ENCODE measurements around the gene MXRA8.

The MXRA8 gene

DNA sequence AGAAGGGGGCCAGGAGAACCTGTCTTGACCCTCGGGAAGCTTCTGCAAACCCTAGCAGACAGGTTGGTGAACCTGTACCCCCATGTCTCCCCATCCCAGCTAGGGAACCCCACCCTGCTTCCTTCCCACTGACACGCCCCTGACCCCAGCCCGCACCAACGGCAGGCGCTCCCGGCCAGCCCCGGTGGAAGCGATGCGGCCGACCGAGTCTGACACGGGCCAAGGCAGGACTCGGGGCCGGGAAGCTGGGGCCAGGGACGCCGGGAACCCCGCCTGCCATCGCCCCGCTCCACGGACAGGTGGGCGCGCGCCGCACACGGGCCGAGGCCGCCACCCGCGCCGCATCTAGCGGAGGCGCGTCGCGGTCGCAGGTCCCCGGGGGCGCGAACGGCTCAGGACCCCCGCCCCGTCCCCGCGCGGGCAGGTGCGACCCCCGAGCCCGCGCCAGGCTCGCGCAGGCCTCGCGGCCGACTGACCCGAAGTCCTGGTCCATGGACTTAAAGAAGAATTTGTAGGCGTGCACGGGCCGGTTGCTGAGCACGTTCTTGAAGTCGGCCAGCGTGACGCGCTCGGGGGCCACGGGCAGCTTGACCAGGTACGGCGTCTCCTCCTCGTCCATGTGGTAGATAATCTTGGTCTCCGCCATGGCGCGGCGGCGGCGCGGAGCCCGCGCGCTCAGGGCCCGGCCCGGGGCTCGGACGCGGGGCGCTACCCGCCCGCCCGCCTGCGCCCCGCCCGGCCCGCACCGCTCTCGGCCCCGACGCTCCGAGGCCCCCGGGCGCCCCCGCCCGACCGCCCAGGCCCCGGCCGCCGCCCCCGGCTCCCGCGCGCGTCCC, 9.7 kb downstream of the MXRA8 start:
- no peak for DNase-seq

DNA sequence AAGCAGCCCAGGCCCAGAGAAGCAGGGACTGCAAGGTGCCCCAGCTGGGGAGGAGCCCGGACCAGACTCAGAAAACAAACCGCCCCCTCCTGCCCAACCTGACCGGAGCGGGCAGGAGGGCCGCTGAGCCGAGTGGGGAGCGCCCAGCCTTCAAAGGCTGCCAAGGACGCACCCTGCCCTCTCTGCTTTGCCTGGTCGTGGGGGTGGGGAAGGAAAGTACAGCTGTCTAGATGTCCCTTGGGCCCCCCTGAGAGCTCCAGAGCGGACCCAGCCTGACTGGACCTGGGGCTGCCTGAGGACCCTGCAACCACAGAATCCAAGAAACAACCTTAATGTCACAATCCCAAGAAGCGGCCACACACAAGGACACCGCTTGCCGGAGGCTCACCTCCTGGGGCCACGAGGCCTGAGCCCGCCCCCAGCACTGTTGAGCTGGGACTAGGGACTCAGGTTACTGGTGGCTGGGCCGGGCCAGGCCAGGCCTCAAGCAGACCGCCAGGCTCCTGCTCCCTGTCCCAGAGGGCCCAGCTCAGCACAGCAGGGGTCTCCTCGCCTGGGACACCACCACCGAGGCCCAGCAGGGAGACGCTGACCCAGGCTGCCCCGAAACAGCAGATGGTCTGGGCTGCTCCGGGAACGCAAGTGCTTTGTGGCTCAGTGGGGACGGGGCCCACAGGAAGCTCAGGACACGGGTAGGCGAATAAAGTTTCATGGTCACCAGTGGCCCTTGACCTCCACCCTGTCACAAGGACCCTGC, 10.5 kb downstream of the MXRA8 start:
- no peak for DNase-seq

DNA sequence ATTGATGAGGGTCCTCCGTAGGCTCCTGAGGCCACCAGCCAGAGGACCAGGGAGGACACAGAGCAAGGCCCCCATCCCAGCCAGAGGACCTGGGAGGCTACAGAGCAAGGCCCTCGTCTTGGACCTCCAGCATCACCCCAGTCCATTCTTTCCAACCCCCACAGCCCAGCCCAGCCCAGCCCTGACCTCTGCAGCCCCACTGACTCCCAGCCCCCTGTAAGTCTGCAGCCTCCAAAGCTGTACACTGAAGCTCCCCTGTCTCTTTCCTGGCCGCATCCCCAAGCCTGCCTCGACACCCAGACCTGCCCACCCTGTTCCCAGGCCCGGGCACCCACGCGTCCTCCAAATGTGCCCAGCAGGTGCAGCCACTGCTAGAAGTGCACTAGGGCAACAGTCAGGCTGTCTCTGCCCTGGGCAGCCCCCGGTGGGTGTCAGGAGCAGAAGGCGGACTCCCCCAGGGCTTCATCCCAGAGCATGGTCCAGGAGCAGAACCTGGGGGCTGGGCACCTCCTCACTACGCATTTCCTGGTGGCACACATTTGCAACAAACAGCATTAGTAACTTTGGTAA, 11.2 kb downstream of the MXRA8 start:
- no peak for DNase-seq

DNA sequence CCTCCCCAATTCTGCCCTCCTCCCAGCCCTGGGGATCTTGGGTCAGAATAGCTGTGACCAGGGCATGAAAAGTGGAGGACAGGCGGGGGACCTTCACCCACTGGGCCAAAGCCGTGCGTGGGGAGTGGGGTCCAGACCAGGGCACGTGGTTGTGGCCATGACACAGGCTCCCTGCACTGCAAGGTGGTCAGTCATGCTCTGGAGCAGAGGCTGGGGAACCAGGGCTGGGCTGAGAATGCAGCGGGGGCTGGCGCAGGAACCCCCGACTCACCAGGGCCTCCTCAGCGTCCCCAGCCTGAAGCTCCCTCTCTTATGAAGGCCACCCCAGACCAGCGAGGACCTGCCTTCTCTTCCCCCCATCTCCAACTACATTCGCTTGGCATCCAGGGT, 11.9 kb downstream of the MXRA8 start:
- DNase-seq: no peak

DNA sequence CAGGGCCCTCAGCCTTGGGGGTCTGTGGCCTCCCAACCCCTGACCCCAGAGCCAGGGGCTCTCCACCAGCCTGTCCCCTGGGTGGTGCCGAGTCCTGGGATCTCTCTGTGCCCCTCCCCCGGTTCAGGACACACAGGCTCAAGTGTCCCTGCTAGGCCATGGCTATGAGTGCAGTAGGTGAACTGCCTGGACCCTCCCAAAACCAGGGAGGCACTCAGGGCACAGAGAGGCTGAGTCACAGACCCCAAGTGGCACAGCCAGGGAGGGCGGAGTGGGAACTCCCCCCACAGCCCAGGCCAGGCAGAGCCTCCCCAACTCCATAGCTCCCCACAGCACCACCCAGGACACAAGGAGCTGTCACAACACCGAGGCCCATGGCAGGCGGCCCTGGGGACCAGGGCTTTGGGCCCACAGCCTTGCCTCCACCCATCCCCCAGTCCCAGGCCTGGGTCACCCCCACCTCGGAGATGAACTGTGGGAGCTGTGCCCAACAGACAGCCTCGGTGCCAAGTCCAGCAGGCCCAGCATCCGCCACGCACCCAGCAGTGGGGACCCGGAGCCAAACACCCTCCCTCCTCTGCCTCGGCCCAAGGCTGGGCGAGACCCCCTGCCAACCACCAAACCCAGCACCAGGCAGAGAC, 12.4 kb downstream of the MXRA8 start:
- DNase-seq: no peak

DNA sequence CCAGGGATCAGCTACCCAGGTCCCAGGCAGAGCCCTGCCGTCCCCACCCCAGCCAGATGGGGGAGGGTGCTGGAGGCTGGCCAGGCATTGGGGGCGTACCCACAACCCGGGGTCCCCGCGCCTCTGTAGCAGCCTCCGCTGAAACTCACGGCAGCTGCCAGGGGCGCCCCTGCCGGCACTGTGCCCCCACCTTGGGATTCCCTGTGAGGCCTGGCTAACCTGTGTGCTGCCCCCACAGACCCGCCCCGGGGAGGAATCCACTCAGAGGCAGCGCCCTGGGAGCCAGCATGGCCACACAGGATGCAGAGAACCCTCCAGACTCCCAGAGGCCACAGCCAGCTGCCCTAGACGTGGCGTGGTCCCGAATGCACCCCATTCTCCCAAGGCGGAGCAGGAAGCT, 13.0 kb downstream of the MXRA8 start:
- no peak for DNase-seq

DNA sequence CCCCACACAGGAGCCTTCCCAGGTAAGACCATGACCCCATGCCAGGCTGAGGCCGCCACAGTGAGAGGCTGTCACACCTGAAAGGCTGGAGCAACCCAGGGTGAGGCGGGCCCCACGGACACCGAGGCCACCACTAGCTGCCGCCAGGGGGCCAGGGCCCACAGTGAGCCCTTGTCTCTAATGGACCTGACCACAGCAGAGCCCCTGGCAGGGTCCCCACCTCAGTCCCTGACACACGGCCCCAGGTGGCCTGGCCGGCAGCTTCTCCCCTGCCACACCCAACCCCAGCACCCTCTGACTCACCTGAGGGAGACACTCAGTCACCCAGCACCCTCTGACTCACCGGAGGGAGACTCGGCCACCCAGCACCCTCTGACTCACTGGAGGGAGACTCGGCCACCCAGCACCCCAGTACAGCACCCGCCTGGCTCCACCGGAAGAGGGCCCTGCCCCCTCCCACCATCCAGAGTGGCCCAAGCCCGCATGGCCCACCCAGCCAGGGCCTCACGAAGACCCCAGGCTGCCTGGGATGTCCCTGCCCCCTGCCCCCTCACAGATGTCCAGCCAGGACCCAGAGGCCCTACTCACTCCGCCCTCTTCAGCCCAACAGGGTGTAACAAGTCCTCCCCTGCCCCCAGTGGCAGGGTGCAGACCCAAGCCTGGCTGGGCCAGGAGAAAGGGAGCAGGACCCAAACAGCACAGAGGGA, 13.5 kb downstream of the MXRA8 start:
- peak; percentile 59 for DNase-seq

DNA sequence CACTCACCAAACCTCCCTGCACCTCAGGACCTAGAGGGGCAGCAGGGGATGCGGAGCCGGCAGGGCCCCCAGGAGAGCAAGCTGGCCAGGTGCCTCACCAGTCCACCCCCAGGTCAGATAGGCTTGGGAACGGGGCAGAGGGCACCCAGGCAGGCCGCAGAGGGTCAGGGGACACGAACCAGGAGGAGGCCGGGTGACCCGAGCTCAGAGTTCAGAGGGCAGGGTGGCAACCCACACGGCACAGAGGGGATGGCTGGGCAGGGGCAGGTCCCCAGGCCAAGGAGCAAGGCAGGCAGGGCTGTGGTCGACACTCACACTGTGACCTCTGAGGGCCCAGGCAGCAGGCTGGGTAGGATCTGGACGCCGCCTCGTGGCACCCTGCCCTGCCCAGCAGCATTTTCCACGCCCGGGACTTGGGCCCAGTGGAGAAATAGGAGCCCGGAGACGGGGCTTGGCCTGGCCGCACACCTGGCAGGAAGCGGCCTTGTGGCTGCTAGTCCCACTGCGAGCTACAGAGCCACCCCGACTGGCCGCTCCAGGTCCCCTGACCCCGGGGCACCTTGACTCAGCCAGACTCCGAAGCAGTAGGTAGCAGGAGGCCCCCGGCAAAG, 14.4 kb downstream of the MXRA8 start:
- DNase-seq: no peak

DNA sequence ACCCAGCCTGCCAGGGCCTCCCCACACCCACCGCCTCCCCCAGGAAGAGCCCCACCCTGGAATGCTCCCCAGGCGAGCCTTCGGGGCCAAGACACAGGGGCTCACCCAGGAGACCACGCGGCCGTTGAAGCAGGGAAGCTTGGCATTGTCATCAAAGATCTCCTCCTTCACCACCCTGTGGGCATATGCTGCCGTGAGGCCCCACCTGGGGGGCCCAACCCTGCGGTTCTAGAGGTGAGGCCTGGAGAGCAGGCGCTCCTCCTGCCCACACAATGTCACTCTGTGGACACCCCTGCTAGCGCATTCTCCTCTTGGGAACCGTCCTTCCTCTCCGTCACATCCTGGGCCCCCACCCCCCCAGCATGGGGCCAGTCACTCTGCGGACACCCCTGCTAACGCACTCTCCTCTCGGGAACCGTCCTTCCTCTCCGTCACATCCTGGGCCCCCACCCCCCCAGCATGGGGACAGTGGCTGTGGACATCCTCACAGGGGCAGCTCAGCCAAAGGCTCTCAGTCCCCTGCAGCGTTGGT, 15.7 kb downstream of the MXRA8 start:
- no peak for DNase-seq

DNA sequence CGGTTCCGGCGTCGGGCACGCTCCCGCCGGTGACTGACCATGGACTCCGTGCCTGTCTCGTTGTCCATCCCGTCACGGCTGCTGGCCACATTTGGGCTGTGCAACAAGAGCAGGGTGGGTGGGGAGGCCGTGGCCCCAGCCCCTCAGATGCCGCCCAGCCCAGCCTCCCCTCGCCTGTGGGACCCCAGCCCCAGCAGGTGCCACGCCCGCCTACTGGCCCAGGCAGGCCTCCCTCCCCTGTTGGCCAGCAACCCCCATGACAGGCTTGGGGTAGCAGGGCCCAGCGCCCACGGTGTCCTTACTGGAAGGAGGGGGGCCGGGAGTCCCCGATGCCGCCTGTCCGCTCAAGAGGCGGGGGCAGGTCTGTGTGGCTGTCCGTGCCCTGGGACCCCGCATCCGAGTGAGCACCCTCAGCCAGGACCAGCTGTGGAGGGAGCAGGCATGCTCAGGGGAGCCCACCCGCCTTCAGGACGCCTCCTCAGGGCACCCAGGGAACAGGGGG, 16.2 kb downstream of the MXRA8 start:
- DNase-seq: no peak

DNA sequence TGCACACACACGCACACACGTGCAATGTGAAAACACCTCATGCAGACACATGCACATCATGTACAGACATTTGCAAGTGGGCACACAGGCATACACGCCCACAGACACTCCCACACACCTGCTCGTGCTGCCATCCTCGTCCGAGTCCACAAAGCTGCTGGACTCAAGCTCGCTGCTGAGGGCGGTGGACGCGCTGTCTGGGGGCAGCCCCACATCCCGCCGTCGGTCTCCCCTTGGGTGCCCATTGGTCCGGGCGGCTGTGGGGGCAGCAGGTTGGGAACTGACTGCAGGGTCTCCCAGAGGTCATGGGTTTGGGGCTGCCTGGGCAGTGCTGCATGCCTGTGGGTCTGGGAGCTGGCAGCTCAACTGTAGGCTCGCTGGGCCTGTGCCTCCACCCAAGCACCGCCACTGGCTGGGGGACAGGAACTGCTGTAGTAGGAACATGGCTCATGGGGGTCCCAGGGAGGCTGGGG, 16.8 kb downstream of the MXRA8 start:
- DNase-seq: no peak

DNA sequence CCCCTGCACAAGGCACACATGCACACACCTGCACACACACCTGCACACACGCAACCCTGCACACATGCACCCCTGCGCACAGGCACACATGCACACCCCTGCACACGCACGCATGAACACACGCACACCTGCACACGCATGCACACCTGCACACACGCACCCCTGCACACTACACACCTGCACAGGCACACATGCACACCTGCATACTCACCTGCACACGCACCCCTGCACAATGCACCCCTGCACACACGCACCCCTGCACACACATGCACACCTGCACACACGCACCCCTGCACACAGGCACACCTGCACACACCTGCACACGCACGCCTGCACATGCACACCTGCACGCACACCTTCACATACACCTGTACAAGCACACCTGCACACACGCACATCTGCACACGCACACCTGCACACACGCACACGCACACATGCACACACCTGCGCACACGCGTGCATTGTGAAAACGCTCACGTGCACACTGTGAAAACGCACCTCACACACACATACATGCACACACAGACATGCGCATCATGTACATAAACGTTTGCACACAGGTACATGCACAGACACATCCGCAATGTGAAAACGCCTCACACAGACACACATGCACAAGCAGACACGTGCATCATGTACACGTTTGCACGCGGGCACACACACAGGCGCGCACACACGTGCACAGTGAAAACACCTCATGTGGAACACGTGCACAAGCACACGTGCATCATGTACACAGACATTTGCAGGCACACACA, 17.4 kb downstream of the MXRA8 start:
- DNase-seq: no peak

DNA sequence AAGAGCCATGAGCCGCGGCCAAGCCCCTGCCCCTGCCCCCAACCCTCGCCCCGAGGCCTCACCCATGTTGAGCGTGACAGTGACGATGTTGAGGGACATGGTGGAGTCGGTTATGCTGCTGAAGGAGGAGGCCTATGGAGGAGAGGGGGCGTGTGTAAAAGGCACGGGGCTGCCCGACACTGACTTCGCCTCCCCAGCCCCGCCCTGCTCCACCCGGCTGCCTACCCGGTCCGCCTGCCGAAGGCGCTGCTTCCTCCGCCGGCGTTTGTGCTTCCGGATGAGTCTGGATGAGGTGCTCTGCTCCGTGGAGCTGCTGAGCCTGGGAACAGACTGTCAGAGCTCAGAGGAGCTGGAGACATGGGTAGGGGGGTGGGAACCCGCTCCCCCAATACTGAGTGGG, 18.2 kb downstream of the MXRA8 start:
- no peak for DNase-seq

DNA sequence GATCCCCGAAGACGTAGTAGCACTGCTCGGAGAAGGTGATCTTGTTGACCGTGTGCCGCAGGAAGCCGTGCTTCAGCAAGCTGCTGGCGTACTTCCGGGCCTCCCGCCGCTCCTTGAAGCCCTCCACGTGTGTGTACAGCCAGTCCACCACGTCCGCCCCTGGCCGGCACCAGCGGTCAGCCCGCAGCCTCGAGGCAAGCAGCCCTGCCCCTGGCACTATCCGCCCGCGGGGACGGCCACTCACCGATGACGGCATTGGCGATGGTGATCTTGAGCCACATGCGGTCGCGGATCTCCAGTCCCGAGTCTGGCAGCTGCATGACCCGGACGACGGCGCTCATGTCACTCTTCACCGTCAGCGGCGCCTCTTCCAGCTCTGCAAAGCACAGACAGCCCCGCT, 20.1 kb downstream of the MXRA8 start:
- DNase-seq: no peak

DNA sequence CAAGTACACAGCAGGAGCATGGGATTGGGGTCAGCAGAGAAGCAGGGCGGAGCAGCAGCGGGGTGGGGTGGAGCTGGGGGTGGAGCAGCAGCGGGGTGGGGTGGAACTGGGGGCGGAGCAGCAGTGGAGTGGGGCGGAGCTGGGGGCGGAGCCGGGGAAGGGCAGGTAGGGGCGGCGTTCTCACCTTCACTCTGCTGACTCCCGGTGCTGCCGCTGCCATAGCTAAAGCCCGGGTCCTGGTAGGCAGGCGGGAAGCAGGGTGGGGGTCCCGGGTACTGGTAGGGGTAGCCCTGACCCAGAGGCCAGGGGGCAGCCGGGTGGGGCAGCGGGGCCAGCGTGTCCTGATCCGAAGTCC, 20.6 kb downstream of the MXRA8 start:
- DNase-seq: no peak

DNA sequence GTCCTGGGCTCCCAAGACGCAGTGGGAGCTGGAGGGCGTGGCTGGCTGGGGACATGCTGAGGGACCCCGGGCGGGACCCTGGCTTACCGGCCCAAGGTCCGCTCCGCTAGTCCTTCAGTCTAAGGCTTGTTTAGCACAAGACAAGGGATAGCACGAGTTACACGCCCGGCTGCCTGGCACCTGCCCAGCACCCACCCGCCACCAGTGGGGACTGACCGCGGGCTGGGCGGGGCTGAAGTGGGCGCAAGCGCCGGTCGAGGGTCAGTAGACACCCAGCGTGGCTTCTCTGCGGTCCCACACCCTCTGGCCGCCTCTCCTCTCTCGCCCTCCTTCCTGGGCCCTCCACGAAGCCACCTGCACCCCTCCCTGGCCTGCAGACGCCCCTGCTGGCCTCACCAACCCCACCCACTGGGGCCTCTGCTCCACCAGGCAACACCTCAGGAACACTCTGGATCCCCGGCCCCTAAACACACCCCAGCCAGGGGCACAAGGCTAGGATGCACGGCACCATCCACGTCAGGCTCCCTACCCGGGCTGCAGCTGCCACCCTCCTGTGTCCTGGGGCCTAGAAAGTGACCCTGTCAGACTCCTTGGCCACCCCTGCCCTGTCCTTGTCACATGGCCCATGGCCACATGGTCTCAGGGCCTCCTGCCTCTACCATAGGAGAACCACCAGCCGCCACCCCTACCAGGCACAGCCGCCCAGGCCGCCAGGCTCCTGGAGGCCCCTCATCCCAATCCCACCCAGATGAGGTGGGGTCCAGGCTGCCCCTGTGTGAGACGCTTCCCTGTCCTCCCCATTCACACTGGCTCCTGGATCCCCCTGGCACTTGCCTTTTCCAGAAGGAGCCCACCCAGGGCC, 21.2 kb downstream of the MXRA8 start:
- no peak for DNase-seq

DNA sequence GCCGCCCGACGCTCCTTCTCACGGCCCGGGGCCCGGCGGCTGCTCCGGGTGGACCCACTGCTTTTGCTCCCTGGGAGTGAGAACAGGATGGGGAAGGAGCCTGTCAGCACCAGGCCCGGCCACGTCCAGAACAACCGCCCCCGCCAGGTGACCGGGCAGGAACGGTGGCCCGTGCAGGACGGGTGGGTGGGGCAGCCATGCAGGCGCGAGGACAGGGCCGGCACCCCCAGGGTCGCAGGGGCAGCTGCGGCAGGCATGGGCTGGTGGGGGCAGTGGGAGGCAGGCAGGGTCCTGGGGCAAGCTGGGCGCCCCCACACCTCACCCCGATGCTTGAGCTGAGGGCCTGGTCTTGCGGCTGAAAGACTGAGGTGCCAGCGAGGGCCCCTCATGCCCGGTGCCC, 21.9 kb downstream of the MXRA8 start:
- DNase-seq: no peak

DNA sequence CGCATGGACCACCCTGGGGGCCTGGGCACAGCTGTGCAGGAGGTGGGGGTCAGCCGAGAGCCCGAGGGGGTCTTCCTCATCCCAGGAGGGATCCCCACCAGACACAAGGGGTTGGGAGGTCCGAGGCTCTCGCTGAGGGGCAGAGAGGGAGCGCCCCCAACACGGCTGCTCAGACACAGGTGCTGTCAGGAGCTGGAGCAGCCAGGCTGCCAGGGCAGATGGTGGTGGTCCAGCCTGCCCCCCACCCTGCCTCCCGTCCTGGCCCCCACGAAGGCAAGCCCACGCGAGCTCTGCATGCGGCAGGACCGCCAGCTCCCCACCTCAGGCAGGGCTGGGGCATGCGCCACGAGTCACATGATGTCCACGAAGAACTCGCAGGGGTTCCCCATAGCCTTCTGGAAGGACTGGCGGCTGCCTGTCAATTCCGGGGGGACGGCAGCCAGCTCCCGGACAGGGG, 22.5 kb downstream of the MXRA8 start:
- DNase-seq: no peak

DNA sequence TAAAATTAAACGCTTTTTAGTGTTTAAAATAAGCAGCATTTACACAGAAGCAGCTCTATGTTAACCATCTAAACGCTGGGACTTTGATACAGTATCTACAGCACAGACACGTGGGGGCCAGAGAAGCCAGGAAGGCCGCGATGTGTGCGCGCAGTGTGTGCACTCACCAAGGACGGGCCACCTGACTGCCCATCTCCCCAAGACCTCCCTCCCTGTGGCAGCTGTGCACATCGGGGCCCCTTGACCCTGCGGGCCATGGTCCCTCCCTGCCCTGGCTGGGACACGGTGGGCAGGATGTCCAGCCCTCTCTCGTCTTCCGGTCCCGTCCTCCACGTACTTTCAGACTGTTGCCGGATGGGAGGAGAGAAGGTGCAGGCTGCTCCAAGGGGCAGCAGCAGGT, 23.1 kb downstream of the MXRA8 start:
- no peak for DNase-seq

DNA sequence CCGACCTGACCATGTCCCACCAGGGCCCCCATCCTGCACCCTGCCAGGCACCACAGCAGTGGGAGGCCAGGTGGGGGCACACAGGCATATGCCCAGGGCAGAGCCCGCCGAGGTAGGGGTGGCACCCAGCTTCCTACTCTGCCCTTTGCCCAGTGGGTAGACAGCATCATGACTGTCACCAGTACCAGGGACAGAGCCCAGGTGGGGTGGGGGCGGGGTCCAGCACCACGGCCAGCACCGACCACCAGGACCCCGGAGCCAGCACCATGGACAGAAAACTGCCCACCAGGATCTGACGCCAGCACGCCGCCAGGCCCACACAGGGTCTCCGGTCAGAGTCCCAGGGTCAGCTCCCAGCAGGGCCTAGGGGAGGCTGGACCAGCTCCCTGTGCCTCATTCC, 23.5 kb downstream of the MXRA8 start:
- no peak for DNase-seq

All from RPMI8226 (cell line).